ENCODE results near the gene RHEX.
"Not testable (repeated sequence)": the region's sequence is repeated elsewhere in the genome, so short reads cannot be mapped to it uniquely, and the experiment has no call there.

The RHEX gene

GRCh38 chr1:206052919-206053610 lies at the start of gene RHEX:
TSS of gene RHEX (plus strand) at chr1:206053173. CDS start at chr1:206097829, 44,656 bp downstream.
- DNase-seq, result not testable (repeated sequence)

GRCh38 chr1:206003854-206004800 lies 48.8 kb upstream of the RHEX start:
- no peak for DNase-seq

GRCh38 chr1:206004826-206005225 lies 48.1 kb upstream of the RHEX start:
- DNase-seq, result no peak

- DNase-seq, result no peak
Measured at GRCh38 chr1:206005234-206005633, 47.7 kb upstream of the RHEX start.

GRCh38 chr1:206005778-206006180 lies 47.2 kb upstream of the RHEX start:
- no peak for DNase-seq

- no peak for DNase-seq
Measured at GRCh38 chr1:206006946-206007345, 46.0 kb upstream of the RHEX start.

GRCh38 chr1:206010060-206010459 lies 42.9 kb upstream of the RHEX start:
- no peak for DNase-seq

GRCh38 chr1:206011057-206011456 lies 41.9 kb upstream of the RHEX start:
- DNase-seq, result no peak

- peak; percentile 89 for DNase-seq
Measured at GRCh38 chr1:206012086-206012859, 40.7 kb upstream of the RHEX start.

GRCh38 chr1:206013026-206013795 lies 39.8 kb upstream of the RHEX start:
- DNase-seq, result no peak

GRCh38 chr1:206014601-206015000 lies 38.4 kb upstream of the RHEX start:
- DNase-seq, result no peak

GRCh38 chr1:206015071-206015470 lies 37.9 kb upstream of the RHEX start:
- DNase-seq, result no peak

- DNase-seq, result no peak
Measured at GRCh38 chr1:206020393-206021007, 32.5 kb upstream of the RHEX start.

- peak; percentile 82 for DNase-seq
Measured at GRCh38 chr1:206021008-206021625, 31.9 kb upstream of the RHEX start.

- DNase-seq, result peak; percentile 62
Measured at GRCh38 chr1:206021626-206022365, 31.2 kb upstream of the RHEX start.

GRCh38 chr1:206022766-206023165 lies 30.2 kb upstream of the RHEX start:
- no peak for DNase-seq

- peak; percentile 42 for DNase-seq
Measured at GRCh38 chr1:206023695-206024094, 29.3 kb upstream of the RHEX start, which contains the start of gene CTSE. TSS of gene CTSE (minus strand) at chr1:206023895. CDS start at chr1:206023791, 104 bp downstream.

GRCh38 chr1:206025283-206025820 lies 27.6 kb upstream of the RHEX start:
- DNase-seq, result no peak

GRCh38 chr1:206029484-206029883 lies 23.5 kb upstream of the RHEX start:
- peak; percentile 52 for DNase-seq

- peak; percentile 74 for DNase-seq
Measured at GRCh38 chr1:206030191-206030590, 22.8 kb upstream of the RHEX start.
